Measurements from ENCODE around the gene ZNF710. TPM values are rescaled to one million over a fixed set of nuclear protein-coding genes. Genes with fewer than 3 reads are reported as not detected.

Gene ZNF710
- total RNA-seq, 1 experiment from 2014 or later, result 10.0 TPM

DNA sequence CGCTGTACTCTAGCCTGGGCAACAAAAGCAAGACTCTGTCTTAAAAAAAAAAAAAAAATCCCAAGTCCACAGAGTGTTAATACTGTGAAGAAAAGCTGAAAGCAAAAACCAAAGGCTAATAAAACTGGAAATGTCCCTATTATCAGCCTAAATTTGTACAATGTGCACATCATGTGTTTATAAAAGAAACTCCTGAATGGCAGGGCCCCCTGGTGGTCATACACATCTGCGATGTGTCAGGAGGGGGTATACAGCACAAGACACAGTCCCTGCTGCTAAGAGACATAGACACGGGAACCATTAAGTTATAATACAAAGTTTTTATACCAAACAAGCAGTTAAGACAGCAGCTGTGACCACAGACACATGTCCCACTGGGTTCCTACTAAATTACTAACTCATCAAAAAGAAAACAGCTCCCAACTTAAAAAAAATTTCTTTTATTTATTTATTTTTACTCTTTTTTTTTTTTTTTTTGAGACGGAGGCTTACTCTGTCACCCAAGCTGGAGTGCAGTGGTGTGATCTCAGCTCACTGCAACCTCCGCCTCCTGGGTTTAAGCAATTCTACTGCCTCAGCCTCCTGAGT is 70.2 kb downstream of the ZNF710 start:
- intact Hi-C loops (cut with micrococcal nuclease), result loop anchor here (1.0 to 5.0 kb wide), 3 partner anchors 69 to 329 kb away; partner anchors contain the start of gene ZNF710
- Histone ChIP-seq H3K27ac (ENCODE audit: low read depth, low read length) (no peak overlapping the region), H3K27me3 (ENCODE audit: insufficient read depth, low read length) (no peaks in the 10 kb centered on the region), H3K4me1 (ENCODE audit: control insufficient read depth in 1 of 2, insufficient read depth in 2 of 2, low read length in 2 of 2) (peaks cover 16% of the 10 kb centered on the region in 2 experiments), H3K4me2 (ENCODE audit: low read length) (no peak overlapping the region), H3K9ac (ENCODE audit: low read length) (no peak overlapping the region), H3K36me3 (ENCODE audit: control insufficient read depth in 1 of 2, insufficient read depth in 2 of 2, low read length in 2 of 2) (no peaks in the 10 kb centered on the region), H2AFZ (ENCODE audit: low read depth, low read length, poor library complexity, severe bottlenecking) (no peak overlapping the region), H3K9me2 (ENCODE audit: insufficient read depth) (no peaks in the 10 kb centered on the region), H3K9me3 (ENCODE audit: control insufficient read depth in 1 of 2, insufficient read depth in 1 of 2, low read depth in 1 of 2, low read length in 2 of 2) (no peaks in the 10 kb centered on the region), H4K20me1 (ENCODE audit: insufficient read depth) (no peaks in the 10 kb centered on the region), H3K4me3 (replicated peaks in 1 of 2; ENCODE audit: low read depth in 1 of 2, low read length in 2 of 2) (no peak overlapping the region), H3K79me2 (ENCODE audit: insufficient read depth, low read length) (no peaks in the 10 kb centered on the region)
- TF ChIP-seq YY1 (IDR thresholded peaks at IDR 0.05; ENCODE audit: extremely low read depth, insufficient replicate concordance, low read depth, low read length) (peak; percentile 16), POLR2A (IDR thresholded peaks at IDR 0.05; ENCODE audit: borderline replicate concordance, extremely low read depth, insufficient read depth, insufficient read length) (no peak), FOSL1 (IDR thresholded peaks at IDR 0.05; ENCODE audit: low read depth) (no peak), RAD21 (IDR thresholded peaks at IDR 0.05; ENCODE audit: low read depth) (peak; percentile 88)
- TF ChIP-seq, protein P1, sequence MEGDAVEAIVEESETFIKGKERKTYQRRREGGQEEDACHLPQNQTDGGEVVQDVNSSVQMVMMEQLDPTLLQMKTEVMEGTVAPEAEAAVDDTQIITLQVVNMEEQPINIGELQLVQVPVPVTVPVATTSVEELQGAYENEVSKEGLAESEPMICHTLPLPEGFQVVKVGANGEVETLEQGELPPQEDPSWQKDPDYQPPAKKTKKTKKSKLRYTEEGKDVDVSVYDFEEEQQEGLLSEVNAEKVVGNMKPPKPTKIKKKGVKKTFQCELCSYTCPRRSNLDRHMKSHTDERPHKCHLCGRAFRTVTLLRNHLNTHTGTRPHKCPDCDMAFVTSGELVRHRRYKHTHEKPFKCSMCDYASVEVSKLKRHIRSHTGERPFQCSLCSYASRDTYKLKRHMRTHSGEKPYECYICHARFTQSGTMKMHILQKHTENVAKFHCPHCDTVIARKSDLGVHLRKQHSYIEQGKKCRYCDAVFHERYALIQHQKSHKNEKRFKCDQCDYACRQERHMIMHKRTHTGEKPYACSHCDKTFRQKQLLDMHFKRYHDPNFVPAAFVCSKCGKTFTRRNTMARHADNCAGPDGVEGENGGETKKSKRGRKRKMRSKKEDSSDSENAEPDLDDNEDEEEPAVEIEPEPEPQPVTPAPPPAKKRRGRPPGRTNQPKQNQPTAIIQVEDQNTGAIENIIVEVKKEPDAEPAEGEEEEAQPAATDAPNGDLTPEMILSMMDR (IDR thresholded peaks at IDR 0.05 in 2 of 3, conservative IDR thresholded peaks at IDR 0.05 in 1 of 3; ENCODE audit: borderline replicate concordance in 1 of 3, insufficient read depth in 1 of 3, low read depth in 2 of 3, low read length in 2 of 3), result peak; percentile 80 to 84 (median 83); a peak in 5 of 6 replicates
- TF ChIP-seq, protein P2, sequence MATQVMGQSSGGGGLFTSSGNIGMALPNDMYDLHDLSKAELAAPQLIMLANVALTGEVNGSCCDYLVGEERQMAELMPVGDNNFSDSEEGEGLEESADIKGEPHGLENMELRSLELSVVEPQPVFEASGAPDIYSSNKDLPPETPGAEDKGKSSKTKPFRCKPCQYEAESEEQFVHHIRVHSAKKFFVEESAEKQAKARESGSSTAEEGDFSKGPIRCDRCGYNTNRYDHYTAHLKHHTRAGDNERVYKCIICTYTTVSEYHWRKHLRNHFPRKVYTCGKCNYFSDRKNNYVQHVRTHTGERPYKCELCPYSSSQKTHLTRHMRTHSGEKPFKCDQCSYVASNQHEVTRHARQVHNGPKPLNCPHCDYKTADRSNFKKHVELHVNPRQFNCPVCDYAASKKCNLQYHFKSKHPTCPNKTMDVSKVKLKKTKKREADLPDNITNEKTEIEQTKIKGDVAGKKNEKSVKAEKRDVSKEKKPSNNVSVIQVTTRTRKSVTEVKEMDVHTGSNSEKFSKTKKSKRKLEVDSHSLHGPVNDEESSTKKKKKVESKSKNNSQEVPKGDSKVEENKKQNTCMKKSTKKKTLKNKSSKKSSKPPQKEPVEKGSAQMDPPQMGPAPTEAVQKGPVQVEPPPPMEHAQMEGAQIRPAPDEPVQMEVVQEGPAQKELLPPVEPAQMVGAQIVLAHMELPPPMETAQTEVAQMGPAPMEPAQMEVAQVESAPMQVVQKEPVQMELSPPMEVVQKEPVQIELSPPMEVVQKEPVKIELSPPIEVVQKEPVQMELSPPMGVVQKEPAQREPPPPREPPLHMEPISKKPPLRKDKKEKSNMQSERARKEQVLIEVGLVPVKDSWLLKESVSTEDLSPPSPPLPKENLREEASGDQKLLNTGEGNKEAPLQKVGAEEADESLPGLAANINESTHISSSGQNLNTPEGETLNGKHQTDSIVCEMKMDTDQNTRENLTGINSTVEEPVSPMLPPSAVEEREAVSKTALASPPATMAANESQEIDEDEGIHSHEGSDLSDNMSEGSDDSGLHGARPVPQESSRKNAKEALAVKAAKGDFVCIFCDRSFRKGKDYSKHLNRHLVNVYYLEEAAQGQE (IDR thresholded peaks at IDR 0.05; ENCODE audit: low read depth), result no peak
- no TSS peak for BruUV-seq (replicated peaks)
- DNase-seq (ENCODE audit: low read depth, low spot score) (peak; percentile 57), ATAC-seq (peak; percentile 81)
- POLR2A ChIA-PET, result no interaction called here
- CTCF ChIA-PET, result interaction anchor here (0.7 to 2.3 kb wide), 6 partner anchors 14 to 331 kb away, joined by 3 to 15 read pairs (median 3); no protein-coding TSS in a partner anchor
- RAD21 ChIA-PET (ENCODE audit: low non-redundant PET in 1 of 2, low total read pairs in 2 of 2, uncharacterized antibody in 2 of 2, unreplicated experiment in 2 of 2), result interaction anchor here (0.5 to 0.7 kb wide), 2 partner anchors 16 to 99 kb away, joined by 4 read pairs; no protein-coding TSS in a partner anchor
